ENCODE results near the gene ABHD17C. TPM values are rescaled to one million over a fixed set of nuclear protein-coding genes. Genes with fewer than 3 reads are reported as not detected.
A peak's percentile ranks its signal among the peaks of the same experiment; 100 is the strongest.

ABHD17C gene
- total RNA-seq, 2 donors from 2014 or later, result 92.1 to 152 TPM

- TF ChIP-seq CTCF (IDR thresholded peaks at IDR 0.05), result no peak
- Histone ChIP-seq H3K27me3 (no peaks in the 10 kb centered on the region), H3K9me3 (no peaks in the 10 kb centered on the region), H3K36me3 (no peaks in the 10 kb centered on the region), H3K4me3 (no peak overlapping the region), H3K9ac (ENCODE audit: low read depth in 2 of 2, low read length in 2 of 2) (no peak overlapping the region), H3K4me1 (no peaks in the 10 kb centered on the region), H3K27ac (no peak overlapping the region)
- no peak for DNase-seq
- intact Hi-C loops (cut with DNase I), result no loop called here
Observed at GRCh38 chr15:80739919-80740318, 44.8 kb downstream of the ABHD17C start.

- Histone ChIP-seq H3K4me3 (no peak overlapping the region), H3K4me1 (no peaks in the 10 kb centered on the region), H3K27me3 (no peaks in the 10 kb centered on the region), H3K27ac (no peak overlapping the region), H3K9ac (ENCODE audit: low read depth in 2 of 2, low read length in 2 of 2) (no peak overlapping the region), H3K36me3 (no peaks in the 10 kb centered on the region), H3K9me3 (no peaks in the 10 kb centered on the region)
- no peak for TF ChIP-seq CTCF (IDR thresholded peaks at IDR 0.05)
- intact Hi-C loops (cut with DNase I), result no loop called here
- no peak for DNase-seq
Observed at GRCh38 chr15:80742081-80742480, 47.0 kb downstream of the ABHD17C start.

- H3K4me1 ChIP-seq, result no peaks in the 10 kb centered on the region
- intact Hi-C loops (cut with DNase I), result no loop called here
- H3K27ac ChIP-seq, result no peak overlapping the region
- TF ChIP-seq CTCF (IDR thresholded peaks at IDR 0.05), result no peak
- H3K4me3 ChIP-seq, result no peak overlapping the region
- H3K9me3 ChIP-seq, result no peaks in the 10 kb centered on the region
- H3K27me3 ChIP-seq, result no peaks in the 10 kb centered on the region
- H3K9ac ChIP-seq (ENCODE audit: low read depth in 2 of 2, low read length in 2 of 2), result no peak overlapping the region
- peak; percentile 47 for DNase-seq
- no peaks in the 10 kb centered on the region for H3K36me3 ChIP-seq
Observed at GRCh38 chr15:80743189-80743833, 48.2 kb downstream of the ABHD17C start.

- Histone ChIP-seq H3K27ac (no peak overlapping the region), H3K9ac (ENCODE audit: low read depth in 2 of 2, low read length in 2 of 2) (no peak overlapping the region), H3K27me3 (no peaks in the 10 kb centered on the region), H3K4me3 (no peak overlapping the region), H3K4me1 (no peaks in the 10 kb centered on the region), H3K36me3 (no peaks in the 10 kb centered on the region), H3K9me3 (no peaks in the 10 kb centered on the region)
- DNase-seq, result no peak
- no peak for TF ChIP-seq CTCF (IDR thresholded peaks at IDR 0.05)
- intact Hi-C loops (cut with DNase I), result no loop called here
Observed at GRCh38 chr15:80744415-80744814, 49.3 kb downstream of the ABHD17C start.

- Histone ChIP-seq H3K4me1 (no peaks in the 10 kb centered on the region), H3K4me3 (no peak overlapping the region), H3K9me3 (no peaks in the 10 kb centered on the region), H3K9ac (ENCODE audit: low read depth in 2 of 2, low read length in 2 of 2) (no peak overlapping the region), H3K27ac (no peak overlapping the region), H3K27me3 (no peaks in the 10 kb centered on the region), H3K36me3 (no peaks in the 10 kb centered on the region)
- no peak for TF ChIP-seq CTCF (IDR thresholded peaks at IDR 0.05)
- intact Hi-C loops (cut with DNase I), result no loop called here
- DNase-seq, result no peak
Observed at GRCh38 chr15:80744826-80745225, 49.7 kb downstream of the ABHD17C start.

All from colonic mucosa (tissue), 4 donors.